ENCODE results near the gene HVCN1.
"Not testable (repeated sequence)": the region's sequence is repeated elsewhere in the genome, so short reads cannot be mapped to it uniquely, and the experiment has no call there.

HVCN1 gene, protein sequence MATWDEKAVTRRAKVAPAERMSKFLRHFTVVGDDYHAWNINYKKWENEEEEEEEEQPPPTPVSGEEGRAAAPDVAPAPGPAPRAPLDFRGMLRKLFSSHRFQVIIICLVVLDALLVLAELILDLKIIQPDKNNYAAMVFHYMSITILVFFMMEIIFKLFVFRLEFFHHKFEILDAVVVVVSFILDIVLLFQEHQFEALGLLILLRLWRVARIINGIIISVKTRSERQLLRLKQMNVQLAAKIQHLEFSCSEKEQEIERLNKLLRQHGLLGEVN

DNA sequence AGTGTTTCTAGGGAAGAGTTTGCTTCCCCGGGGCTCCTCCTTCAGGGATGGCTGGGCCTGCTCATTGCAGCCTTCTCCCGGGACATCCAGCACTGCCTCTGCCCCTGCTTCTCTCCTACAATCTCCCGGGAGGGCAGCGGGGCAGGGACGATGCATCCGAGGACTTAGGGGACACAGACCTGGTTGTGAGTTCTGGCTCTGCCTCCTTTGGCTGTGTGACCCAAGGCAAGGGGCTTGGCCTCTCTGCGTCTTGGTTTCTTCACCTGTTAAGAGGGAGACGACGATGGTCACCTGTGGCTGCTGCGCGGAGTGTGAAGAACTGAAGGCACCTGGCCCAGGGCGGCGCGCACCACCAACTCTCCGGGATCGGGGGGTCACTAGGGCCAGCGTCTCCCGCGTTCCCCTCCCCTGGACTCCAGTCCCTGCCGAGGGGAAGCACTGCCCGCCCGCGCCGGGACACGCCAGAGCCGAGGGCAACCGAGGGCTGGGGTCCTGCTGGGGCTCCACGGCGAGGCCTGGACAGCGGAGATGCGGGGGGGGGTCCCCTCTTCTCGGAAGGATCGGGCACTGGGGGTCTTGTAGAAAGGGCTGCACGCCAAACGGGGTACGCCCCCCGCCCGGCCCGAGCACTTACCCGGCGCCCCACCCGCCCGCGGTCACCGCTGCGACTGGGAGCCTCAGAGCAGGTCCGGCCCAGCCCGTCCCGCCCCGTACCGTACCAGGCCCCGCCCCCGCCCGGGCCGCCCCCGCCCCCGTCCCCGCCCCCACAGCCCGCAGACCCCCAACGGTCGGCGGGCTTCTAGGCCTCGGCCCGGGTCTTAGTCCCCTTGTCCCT is at the start of gene HVCN1:
Gene HVCN1, minus strand, starts transcription at position 670 of the 835 bp plus-strand sequence. CDS start 5,870 bp downstream, outside the sequence.
- DNase-seq, result peak; percentile 31

DNA sequence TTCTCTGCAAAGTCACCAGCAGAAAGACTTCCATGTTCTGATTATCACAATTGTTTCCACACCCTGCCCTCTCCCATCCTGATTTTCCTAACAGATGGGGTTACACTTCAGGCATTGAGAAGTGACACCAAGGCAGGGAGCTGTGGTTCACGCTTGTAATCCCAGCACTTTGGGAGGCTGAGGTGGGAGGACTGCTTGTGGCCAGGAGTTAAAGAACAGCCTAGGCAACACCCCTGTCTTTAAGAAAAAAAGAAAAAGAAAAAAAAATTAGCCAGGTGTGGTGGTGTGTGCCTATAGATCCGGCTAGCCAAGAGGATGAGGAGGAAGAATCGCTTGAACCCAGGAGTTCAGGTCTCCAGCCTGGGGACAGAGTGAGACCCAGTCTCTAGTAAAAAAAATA is 48.6 kb upstream of the HVCN1 start:
- no peak for DNase-seq

DNA sequence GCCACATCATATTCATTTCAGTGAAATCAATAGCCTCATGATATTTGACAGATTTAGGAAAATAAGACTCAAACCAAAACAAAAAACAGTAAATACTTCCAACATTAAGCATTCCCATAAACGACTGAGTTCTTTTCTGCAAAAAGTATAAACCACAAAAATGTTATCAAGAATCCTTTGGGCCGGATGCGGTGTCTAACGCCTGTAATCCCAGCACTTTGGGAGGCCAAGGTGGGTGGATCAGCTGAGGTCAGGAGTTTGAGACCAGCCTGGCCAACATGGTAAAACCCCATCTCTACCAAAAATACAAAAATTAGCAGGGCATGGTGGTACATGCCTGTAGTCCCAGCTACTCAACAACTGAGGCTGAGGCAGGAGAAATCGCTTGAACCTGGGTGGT is 48.1 kb upstream of the HVCN1 start:
- DNase-seq, result not testable (repeated sequence)

DNA sequence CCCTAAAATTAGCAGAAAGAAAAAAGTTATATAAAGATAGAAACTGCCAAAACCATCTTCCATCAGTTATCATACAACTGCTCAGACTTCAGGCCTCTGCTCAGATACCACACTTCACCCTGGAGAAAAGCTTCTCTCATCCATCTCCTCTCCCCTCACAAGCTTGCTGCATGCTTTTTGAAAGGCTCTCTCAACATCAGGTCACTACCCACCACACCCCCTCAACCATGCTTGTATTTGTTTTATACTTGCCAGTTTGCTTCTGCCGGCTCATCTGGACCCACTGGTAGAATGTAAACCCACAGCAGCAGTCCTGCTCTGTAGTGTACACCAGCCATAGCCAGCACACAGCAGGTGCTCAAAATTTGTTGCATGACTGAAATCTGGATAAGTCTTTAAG is 45.0 kb upstream of the HVCN1 start:
- DNase-seq, result no peak

DNA sequence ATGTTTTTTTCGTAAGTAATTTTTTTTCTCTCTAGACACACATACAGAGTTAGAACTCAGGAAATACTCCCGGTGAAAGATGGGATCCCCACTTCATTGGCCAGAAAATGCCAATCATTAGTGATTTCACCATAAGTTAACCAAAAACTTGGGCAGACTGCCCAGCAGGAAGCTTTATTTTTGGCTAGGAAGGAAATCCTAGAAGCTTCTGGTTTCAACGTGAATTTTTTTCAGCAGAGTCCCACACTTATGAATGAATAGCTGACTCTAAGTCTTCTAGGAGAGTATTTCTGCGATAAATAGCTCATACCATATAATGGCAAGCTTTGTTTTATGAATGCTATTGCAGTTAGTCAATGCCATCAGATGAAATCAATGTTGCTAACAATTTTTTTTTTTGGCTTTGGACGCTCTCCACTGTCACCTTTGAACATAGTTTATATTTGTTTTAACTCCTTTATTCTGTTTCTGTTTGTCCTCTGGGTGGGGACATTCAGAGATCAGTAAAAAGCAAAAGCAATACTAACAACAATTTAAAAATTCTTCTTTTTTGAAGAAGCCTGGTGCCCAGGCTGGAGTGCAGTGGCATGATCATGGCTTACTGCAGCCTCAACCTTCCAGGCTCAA is 44.3 kb upstream of the HVCN1 start:
- DNase-seq, result no peak

DNA sequence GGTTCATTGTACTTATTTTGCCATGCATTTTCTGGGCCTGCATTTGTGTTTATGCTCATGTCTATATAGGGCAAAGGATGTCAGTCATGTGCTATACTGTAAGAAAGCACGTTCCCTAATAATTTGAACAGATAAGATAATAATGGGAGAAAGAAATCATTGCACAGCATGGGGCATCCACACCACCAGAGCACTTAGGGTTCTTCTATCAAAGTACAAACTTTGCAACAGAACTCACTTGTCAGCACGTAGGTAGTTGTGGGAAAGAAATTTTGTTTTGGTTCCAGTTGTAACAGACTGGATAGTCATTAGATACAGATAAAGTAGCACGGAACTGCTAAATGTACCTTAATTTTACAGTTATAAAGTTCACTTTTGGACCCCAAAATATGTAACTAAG is 43.7 kb upstream of the HVCN1 start:
- no peak for DNase-seq

DNA sequence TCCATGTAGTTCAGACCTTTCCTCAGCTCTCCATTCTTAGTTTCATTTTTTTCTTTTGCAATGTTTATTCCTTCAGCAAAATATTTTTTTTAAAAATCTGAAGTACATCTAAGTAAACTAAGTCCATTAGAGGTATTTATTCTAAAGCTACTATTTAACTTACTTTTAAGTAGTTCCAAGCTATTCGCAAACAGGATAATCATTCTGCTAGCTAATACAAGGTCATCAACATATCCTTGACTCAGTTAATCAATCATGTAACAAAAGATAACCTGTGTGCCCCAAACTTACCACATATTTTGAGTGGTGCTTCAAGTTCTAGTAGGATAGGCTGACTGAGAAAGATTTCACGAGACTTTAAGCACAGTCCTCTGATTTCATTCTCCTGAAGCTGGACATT is 42.6 kb upstream of the HVCN1 start:
- no peak for DNase-seq

DNA sequence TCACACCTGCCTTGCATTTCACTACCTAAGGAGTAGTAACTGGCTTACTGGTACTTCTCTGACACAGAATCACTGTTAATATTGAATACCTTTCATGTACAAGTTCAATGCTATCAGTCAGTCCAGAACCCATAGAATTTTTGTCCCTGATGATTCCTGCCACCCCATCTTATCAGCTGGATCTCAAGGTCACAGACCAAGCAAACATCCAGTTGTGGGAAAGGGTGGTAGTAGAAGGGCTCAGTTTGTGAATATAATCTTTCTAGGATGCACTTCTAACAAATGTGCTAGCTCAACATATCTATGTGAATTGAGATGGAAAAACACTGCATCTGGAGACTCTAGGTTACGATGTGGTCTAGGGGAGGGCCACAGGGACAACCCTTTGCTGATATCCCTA is 39.7 kb upstream of the HVCN1 start:
- DNase-seq, result no peak

DNA sequence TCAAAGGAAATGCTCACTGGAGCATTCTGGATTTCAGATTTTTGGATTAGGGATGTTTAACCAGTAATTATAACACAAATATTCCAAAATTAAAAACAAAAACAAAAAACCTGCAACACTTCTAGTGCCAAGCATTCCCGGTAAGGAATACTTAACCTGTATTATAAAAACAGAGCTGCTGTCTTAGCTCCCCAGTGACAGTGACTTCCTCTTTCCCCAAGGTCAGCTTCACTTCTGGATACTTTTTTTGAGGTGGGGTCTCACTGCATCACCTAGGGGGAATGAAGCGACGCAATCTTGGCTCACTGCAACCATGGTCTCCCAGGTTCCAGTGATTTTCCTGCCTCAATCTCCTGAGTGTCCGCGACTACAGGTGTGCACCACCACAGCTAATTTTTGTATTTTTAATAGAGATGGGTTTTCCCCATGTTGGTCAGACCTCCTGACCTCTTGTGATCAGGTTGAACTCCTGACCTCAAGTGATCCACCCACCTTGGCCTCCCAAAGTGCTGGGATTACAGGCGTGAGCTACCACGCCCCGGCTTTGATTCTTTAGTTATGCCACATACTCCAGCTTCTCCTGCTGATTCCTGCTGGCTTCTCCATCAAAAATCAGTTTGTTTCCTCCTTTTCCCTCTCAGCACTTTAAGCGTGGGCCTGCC is 37.9 kb upstream of the HVCN1 start:
- DNase-seq, result no peak

DNA sequence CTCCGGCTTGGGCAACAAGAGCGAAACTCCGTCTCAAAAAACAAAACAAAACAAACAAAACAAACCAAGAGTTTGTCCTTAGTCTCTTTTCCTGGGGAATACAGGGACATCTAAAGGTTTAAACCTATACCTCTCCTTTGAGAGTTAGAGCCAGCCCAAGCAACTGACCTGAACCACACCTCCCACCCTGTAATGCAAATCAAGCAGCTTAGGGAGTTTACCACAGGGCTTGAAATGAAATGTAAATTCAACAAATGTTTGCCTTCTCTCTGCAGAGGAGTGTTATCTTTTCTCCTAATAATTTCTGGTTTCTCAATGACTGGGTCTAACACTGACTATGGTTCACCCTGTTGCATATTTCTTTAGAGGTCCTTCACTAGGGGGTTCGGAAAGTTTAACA is 37.1 kb upstream of the HVCN1 start:
- no peak for DNase-seq

DNA sequence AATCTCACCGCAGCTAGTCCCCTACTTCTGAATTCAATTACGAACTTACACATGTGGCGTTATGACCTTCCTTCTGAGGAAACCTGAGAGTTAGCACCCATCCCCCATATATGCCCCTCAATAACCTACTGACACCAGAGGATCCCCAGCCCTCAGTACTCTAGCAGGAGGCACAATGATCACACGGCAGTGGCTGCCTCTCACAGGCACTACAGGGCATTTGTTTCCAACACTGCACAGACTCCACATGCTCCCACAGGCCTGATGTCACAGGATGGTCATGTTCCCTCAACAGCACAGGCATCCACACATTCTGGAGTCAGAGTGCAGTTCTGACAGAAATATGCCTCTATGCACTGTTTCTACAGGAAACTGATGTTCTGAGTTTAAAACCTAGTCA is 36.4 kb upstream of the HVCN1 start:
- no peak for DNase-seq

DNA sequence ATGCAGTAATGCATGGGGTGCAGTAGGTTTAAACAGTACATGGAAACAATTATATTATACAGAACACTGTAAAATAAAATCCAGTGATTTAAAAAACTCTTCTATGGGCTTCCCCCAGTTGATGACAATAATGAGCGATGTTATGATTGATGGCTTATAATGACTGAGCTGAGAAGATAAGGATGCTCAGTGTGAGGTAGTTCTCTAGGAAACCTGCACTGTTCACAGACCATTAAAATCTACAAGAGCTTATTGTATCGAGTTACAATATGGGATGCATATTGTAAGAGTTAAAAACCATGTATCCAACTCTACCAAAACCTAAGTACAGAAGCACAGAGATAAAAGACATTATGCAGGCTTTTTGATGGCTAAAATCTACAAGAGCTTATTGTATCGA is 34.0 kb upstream of the HVCN1 start:
- DNase-seq, result not testable (repeated sequence)

DNA sequence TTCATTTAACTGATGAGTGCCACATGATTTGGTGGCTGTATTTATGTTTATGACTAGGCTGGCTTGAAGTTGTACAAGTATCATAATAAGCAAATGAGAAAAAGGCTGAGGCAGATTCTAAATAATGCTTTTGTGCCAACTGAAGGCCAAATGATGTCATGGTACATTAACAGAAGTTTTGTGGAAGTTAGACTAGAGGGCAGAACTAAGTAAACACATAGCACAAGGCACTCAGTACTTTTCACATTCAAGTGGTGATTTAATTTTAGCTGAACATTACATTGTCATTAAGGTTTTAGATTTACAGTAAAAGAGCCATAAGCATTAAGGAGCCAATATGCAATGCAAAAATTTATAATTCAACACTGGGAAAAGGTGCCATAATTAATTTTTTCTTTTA is 32.7 kb upstream of the HVCN1 start:
- no peak for DNase-seq

DNA sequence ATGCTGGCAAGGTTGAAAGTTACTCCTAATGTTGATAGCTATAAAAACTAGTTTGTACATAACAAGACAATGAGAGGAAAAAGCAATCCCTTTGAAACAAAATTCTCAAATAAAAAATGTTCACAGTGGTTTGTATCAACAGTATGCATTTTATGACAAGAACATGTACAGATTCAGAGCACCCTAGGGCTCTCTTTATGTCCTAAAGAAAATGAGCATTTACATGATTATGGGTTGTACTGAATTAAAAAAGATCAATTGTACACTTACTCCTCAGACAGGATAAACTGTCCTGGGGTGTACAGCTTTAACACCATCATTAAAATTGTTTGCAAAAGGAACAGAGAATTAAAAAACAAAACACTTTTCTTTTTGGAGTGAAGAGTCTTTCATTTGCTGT is 31.6 kb upstream of the HVCN1 start:
- DNase-seq, result no peak

DNA sequence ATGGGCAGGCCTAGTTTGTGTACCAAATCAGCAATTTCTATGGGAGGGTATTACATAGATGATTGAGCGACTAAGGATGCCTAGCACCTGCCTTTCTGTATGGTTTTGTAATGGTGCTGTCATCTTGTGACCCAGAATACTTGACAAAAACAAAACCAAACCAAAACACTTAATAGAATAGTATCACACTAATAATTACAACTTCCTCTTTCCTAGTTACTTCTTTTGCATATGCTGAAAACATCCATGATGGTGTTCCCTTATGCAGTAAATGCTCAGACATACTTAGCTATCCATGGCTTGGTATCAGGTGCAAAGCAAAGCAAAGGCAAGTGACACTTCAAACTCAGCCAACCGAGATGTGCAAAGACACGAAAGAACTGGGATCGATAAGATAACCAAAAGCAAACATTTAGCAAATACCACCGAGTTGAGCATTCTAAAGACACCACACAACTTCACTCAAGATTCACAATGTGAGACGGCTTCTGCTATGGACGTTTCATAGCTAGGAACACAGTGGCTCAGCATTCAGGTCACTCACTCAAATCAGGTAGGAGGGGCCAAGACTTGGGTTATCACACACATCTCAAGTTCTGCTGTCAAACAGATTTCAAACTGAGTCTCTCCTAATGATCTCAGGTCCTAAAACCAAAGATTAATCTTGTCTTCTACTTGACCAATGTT is 29.4 kb upstream of the HVCN1 start:
- no peak for DNase-seq

DNA sequence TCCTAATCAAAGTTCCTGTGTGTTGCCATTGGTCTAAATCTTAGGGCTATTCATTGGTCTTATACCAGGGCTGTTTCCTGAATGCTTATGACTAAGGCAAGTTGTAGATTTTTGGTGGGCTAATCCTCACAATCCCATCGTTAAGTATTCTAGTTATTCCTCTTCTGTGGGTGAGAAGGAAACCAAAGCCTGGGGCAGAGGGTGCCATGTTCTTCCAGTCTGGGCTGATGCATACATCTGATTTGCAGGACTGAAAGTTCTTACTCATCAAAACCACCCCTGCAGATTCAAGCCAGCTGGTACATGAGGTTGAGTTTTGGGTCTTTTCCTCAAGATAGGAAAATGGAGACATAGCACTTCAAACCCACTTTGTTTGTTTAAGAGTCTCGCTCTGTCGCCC is 28.1 kb upstream of the HVCN1 start:
- DNase-seq, result peak; percentile 36

DNA sequence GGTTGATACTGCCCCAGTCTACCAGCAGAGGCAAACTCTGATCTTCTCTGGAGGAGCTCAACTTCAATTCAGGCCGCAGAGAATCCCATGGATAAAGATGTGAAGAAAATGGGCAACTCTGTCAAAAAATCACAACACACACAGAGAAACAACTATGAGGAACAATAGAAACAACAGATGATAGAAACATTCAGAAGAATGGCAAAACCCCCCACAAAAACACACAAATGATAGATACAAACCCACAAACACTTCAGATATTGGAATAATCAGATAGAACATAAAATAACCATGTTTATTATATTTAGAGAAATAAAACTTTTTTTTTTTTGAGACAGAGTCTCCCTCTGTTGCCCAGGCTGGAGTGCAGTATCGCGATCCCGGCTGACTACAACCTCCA is 20.0 kb upstream of the HVCN1 start:
- no peak for DNase-seq

DNA sequence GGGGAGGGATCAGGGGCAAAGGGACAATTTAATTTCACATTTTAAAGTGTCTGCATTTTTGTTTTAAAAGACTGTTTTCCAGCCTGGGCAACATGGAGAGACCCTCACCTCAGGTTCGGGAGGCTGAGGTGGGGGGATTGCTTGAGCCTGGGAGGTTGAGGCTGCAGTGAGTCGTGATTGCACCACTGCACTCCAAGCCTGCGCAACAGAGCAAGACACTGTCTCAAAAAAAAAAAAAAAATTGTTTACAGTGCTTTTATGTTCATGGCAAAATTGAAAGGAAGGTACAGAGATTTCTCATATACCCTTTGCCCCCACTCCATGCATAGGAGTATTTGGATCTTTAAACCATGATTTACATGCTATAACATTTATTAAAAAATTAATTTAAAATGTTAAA is 16.4 kb upstream of the HVCN1 start:
- no peak for DNase-seq

DNA sequence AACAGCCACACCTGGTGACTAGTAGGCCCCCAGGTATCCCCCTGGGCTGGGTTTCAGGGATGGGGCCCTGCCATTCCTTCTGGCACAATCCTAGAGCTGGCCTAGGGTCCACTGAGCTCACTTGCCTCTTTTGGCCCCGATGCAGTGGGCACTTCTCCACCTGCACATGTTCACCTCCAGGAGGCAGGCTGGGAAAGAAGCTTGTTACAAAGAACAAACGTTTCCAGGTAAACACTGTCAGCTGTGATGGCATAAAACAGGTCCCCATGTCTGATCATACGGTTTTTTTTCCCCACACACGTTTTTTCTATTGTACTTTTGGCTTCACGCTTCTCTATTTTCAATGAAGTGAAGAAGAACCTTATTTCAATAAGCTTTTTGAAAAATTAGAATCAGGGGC is 15.8 kb upstream of the HVCN1 start:
- no peak for DNase-seq

DNA sequence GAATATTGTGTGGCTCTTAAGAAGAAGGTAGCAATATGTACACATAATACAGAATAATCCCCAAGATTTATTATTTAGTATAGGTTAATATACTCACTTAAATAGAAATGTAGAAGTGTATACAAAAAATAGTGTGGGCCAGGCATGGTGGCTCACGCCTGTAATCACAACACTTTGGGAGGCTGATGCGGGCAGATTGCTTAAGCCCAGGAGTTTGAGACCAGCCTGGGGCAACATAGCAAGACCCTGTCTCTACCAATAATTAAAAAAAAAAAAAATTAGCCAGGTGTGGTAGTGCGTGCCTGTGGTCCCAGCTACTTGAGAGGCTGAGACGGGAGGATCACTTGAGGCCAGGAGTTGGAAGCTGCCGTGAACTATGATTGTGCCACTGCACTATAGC is 15.3 kb upstream of the HVCN1 start:
- DNase-seq, result no peak

DNA sequence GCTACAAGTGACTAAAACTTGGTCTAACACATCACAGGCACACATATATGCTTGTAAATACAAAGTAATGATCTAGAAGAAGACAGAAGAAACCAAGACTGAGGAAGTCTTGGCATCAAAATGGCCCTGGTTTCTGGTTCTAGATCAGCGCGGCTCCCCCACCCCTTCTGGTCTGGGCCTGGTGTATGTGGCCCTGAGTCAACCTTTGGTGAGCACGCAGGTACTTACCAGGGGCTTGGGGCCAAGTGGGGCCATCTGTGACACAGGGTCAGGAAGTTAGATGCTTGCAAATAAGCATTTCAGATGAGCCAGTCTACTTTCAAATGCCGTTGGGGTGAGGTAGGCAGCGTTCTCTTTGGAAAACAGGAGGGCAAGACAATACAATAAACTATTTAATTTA is 13.2 kb upstream of the HVCN1 start:
- no peak for DNase-seq

DNA sequence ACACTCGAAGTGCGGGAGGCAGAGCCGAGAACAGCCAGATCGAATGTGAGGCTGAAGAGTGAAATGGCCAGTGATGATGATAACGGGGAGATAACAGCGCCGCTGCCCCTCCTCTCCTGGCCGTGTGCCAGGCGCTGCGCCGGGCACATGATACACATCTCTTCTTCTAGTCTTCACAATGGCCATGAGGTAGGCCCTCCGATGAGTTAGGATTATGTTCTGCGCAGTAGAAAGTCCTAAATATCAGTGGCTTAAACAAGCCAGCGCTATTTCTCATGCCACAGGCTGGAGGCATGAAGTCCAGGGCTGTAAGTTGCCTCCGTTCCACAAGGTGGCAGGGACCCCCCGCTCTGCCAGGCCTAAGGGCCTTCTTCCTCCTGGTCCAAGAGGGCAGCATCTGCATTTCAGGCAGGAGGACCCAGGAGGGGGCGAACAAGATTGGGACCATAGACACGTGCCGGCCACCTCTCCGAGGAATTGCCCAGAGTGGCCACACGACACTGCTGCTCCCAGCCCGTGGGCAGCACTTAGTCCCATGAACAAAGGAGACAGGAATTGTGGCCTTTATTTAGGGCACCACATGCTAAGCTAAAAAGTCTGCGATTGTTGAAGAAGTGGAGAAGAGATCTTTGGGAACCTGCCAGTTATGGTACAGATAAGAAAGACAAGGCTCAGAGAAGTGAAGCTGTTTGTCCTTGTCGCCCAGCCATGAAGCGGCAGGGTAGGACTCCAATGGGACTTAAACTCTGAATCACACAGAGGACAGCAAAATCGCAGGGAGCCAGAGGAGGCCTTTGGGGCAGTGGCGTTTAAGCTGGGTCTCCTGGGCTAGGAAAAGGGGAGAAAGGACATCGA is 10.9 kb upstream of the HVCN1 start:
- no peak for DNase-seq
